HCT116 (cell line): ENCODE data around the gene HEY2. TPM values are rescaled to one million over a fixed set of nuclear protein-coding genes. Genes with fewer than 3 reads are reported as not detected.

Experiments
- ATAC-seq: fragments of 200-7000 bp; cut with Tn5 transposase; 2 replicates; pipeline ENCODE4 v1.9.1; 2020; ENCODE audit warnings: mild to moderate bottlenecking, moderate library complexity
- BruUV-seq: library from RNA; stranded (reverse); fragments of 400-500 nt; replicated peaks from 2 replicates; lab custom pipeline; 2021; lab: Mats Ljungman, UMichigan
- CTCF ChIA-PET: fragments of 300-600 bp; sonication (Branson Sonifier 250); formaldehyde crosslinking; loops from one replicate; lab custom pipeline; 2021; ENCODE audit warnings: antibody characterized with exemption; lab: Charles Lee
- POLR2A ChIA-PET: fragments of 300-600, 350-600 bp; sonication (Branson Sonifier 250); formaldehyde crosslinking; loops from one replicate; lab custom pipeline; 2021; ENCODE audit warnings: antibody characterized with exemption; lab: Charles Lee
- RAD21 ChIA-PET, 2 experiments: fragments of 300-600 bp; sonication (Branson Sonifier 250); formaldehyde crosslinking; loops; one replicate each; lab custom pipeline; 2023; ENCODE audit warnings: low total read pairs in 2 of 2; ENCODE audit not compliant: uncharacterized antibody in 2 of 2, unreplicated experiment in 2 of 2, low non-redundant PET in 1 of 2; lab: Charles Lee
- DNase-seq: peaks from one replicate; pipeline ENCODE4 v3.0.0-alpha.2; 2010; ENCODE audit warnings: low read depth, low spot score
- H2AFZ ChIP-seq: fragments of 200-600 bp; shearing (Covaris generic), sonication (generic); 2 replicates; pipeline ENCODE4 v1.6.1; 2017; ENCODE audit warnings: low read depth, mixed run types, mixed read lengths, antibody characterized with exemption, low read length; ENCODE audit not compliant: poor library complexity, severe bottlenecking
- H3K27ac ChIP-seq: 2 replicates; pipeline ENCODE4 v1.5.1; 2012; ENCODE audit warnings: low read depth, low read length
- H3K27me3 ChIP-seq: fragments of 200-600 bp; sonication (generic); 2 replicates; pipeline ENCODE4 v1.6.1; 2016; ENCODE audit warnings: mixed run types, low read length, mixed read lengths; ENCODE audit not compliant: insufficient read depth
- H3K36me3 ChIP-seq, 2 experiments: fragments of 200-500 bp in 1 of 2; fragments of 200-600 bp in 1 of 2; sonication (Bioruptor generic) in 1 of 2; sonication (generic) in 1 of 2; 2 replicates each; pipeline versions ENCODE4 v1.5.1 to v1.6.1; 2014 to 2016; ENCODE audit warnings: low read length in 2 of 2, inconsistent platforms in 1 of 2, mixed read lengths in 1 of 2, mixed run types in 1 of 2; ENCODE audit not compliant: insufficient read depth in 2 of 2, control insufficient read depth in 1 of 2
- H3K4me1 ChIP-seq, 2 experiments: fragments of 200-600 bp in 1 of 2; sonication (generic) in 1 of 2; 2 replicates each; pipeline versions ENCODE4 v1.5.1 to v1.6.1; 2012 to 2017; ENCODE audit warnings: low read length in 2 of 2, inconsistent platforms in 1 of 2, mild to moderate bottlenecking in 1 of 2, mixed read lengths in 1 of 2, mixed run types in 1 of 2, moderate library complexity in 1 of 2; ENCODE audit not compliant: insufficient read depth in 2 of 2, control insufficient read depth in 1 of 2
- H3K4me2 ChIP-seq: fragments of 200-600 bp; sonication (generic); 2 replicates; pipeline ENCODE4 v1.6.1; 2017; ENCODE audit warnings: mixed run types, low read length, mixed read lengths
- H3K4me3 ChIP-seq, 2 experiments: fragments of 200-600 bp in 1 of 2; sonication (generic) in 1 of 2; replicated peaks in 1 of 2; 2 replicates each; pipeline ENCODE4 v1.5.1; 2011 to 2016; ENCODE audit warnings: low read length in 2 of 2, control low read depth in 1 of 2, low read depth in 1 of 2, mild to moderate bottlenecking in 1 of 2, mixed read lengths in 1 of 2, mixed run types in 1 of 2
- H3K79me2 ChIP-seq: fragments of 200-600 bp; sonication (generic); 2 replicates; pipeline ENCODE4 v1.6.1; 2017; ENCODE audit warnings: mild to moderate bottlenecking, mixed run types, low read length, moderate library complexity, mixed read lengths; ENCODE audit not compliant: insufficient read depth
- H3K9ac ChIP-seq: fragments of 200-600 bp; sonication (generic); 2 replicates; pipeline ENCODE4 v1.6.1; 2016; ENCODE audit warnings: low read length, mixed read lengths
- H3K9me2 ChIP-seq: fragments of 200-600 bp; sonication (generic), shearing (Covaris generic); 2 replicates; pipeline ENCODE4 v1.6.1; 2017; ENCODE audit warnings: mixed run types, mild to moderate bottlenecking, moderate library complexity; ENCODE audit not compliant: insufficient read depth
- H3K9me3 ChIP-seq, 2 experiments: fragments of 200-500 bp in 1 of 2; fragments of 200-600 bp in 1 of 2; sonication (Bioruptor generic) in 1 of 2; sonication (generic) in 1 of 2; 2 replicates each; pipeline ENCODE4 v1.6.1; 2014 to 2017; ENCODE audit warnings: low read length in 2 of 2, mixed read lengths in 2 of 2, inconsistent platforms in 1 of 2, low read depth in 1 of 2, mild to moderate bottlenecking in 1 of 2, mixed run types in 1 of 2, moderate library complexity in 1 of 2; ENCODE audit not compliant: control insufficient read depth in 1 of 2, insufficient read depth in 1 of 2
- H4K20me1 ChIP-seq: fragments of 200-600 bp; sonication (generic), shearing (Covaris generic); 2 replicates; pipeline ENCODE4 v1.6.1; 2017; ENCODE audit warnings: mixed run types, mild to moderate bottlenecking, moderate library complexity; ENCODE audit not compliant: insufficient read depth
- ATF3 ChIP-seq: IDR thresholded peaks from 2 replicates; pipeline ENCODE4 v1.6.1; 2012
- CTCF ChIP-seq, 3 experiments: fragments of 200-600 bp in 1 of 3; sonication (generic) in 1 of 3; IDR thresholded peaks in 2 of 3; conservative IDR thresholded peaks in 1 of 3; 2 replicates each; pipeline ENCODE4 v1.5.1; 2012 to 2017; ENCODE audit warnings: low read depth in 2 of 3, low read length in 2 of 3, antibody characterized with exemption in 1 of 3, borderline replicate concordance in 1 of 3, control low read depth in 1 of 3, mild to moderate bottlenecking in 1 of 3, mixed read lengths in 1 of 3, mixed run types in 1 of 3, moderate library complexity in 1 of 3; ENCODE audit not compliant: insufficient read depth in 1 of 3
- EGR1 ChIP-seq: IDR thresholded peaks from 2 replicates; pipeline ENCODE4 v1.6.1; 2012; ENCODE audit warnings: low read depth
- ELF1 ChIP-seq: IDR thresholded peaks from 2 replicates; pipeline ENCODE4 v1.6.1; 2012; ENCODE audit warnings: low read depth, borderline replicate concordance
- EZH2 ChIP-seq: fragments of 200-600 bp; sonication (generic); IDR thresholded peaks from 2 replicates; pipeline ENCODE4 v1.6.1; 2017; ENCODE audit warnings: antibody characterized with exemption, mixed run types
- FOSL1 ChIP-seq: IDR thresholded peaks from 2 replicates; pipeline ENCODE4 v1.6.1; 2012; ENCODE audit warnings: low read depth
- MAX ChIP-seq: IDR thresholded peaks from 2 replicates; pipeline ENCODE4 v1.6.1; 2012
- POLR2A ChIP-seq: IDR thresholded peaks from 2 replicates; pipeline ENCODE4 v1.7.0; 2011; ENCODE audit warnings: borderline replicate concordance; ENCODE audit not compliant: insufficient read depth, insufficient read length; ENCODE audit errors: extremely low read depth
- SIN3A ChIP-seq: IDR thresholded peaks from 2 replicates; pipeline ENCODE4 v1.6.1; 2012; ENCODE audit warnings: low read depth
- SP1 ChIP-seq: IDR thresholded peaks from 2 replicates; pipeline ENCODE4 v1.6.1; 2012; ENCODE audit warnings: low read depth
- SRF ChIP-seq: IDR thresholded peaks from 2 replicates; pipeline ENCODE4 v1.6.1; 2012; ENCODE audit warnings: low read depth
- TCF7L2 ChIP-seq: IDR thresholded peaks from 2 replicates; pipeline ENCODE4 v1.7.0; 2011; ENCODE audit warnings: borderline replicate concordance, inconsistent platforms; ENCODE audit not compliant: insufficient read depth, insufficient read length; ENCODE audit errors: extremely low read depth
- YY1 ChIP-seq: IDR thresholded peaks from 2 replicates; pipeline ENCODE4 v1.6.1; 2011; ENCODE audit warnings: low read length, low read depth, moderate library complexity, mild to moderate bottlenecking; ENCODE audit not compliant: insufficient replicate concordance; ENCODE audit errors: extremely low read depth
- ZBTB33 ChIP-seq: IDR thresholded peaks from 2 replicates; pipeline ENCODE4 v1.6.1; 2011; ENCODE audit warnings: mild to moderate bottlenecking, low read length, moderate library complexity; ENCODE audit not compliant: insufficient replicate concordance; ENCODE audit errors: extremely low read depth
- ZNF274 ChIP-seq: fragments of 200-500 bp; sonication (Bioruptor generic); IDR thresholded peaks from 2 replicates; pipeline ENCODE4 v1.6.1; 2014; ENCODE audit warnings: mild to moderate bottlenecking, low read depth, low read length, inconsistent platforms
- intact Hi-C: fragments of 100-400 bp; cut with micrococcal nuclease; formaldehyde crosslinking; loops from 2 replicates; pipeline ENCODE4 v1.10.0; 2022
- total RNA-seq: library from RNA; stranded (reverse); gene quantifications from one replicate; pipeline ENCODE4 v1.2.1, GENCODE V29; 2021; ENCODE audit not compliant: unreplicated experiment

Gene HEY2
- total RNA-seq, 1 experiment from 2014 or later = not detected

GRCh38 chr6:125766641-125767040, 17.2 kb downstream of the HEY2 start:
- CTCF ChIA-PET = interaction anchor here (1.5 kb wide), 1 partner anchor 455 kb away, joined by 3 read pairs; no protein-coding TSS in a partner anchor
- H3K9ac ChIP-seq = no peak overlapping the region
- POLR2A ChIA-PET = no interaction called here
- peaks cover 31% of the 10 kb centered on the region for H3K27me3 ChIP-seq
- H3K4me3 ChIP-seq = no peak overlapping the region
- no peaks in the 10 kb centered on the region for H4K20me1 ChIP-seq
- no peaks in the 10 kb centered on the region for H3K79me2 ChIP-seq
- H3K4me2 ChIP-seq = no peak overlapping the region
- no peak overlapping the region for H3K27ac ChIP-seq
- DNase-seq (no peak), ATAC-seq (no peak)
- no peaks in the 10 kb centered on the region for H3K9me2 ChIP-seq
- intact Hi-C loops = loop anchor here (5.0 to 10.0 kb wide), 4 partner anchors 572 to 1358 kb away; partner anchors contain the start of gene TPD52L1
- BruUV-seq = no TSS peak
- H3K36me3 ChIP-seq = no peaks in the 10 kb centered on the region
- H3K4me1 ChIP-seq = no peaks in the 10 kb centered on the region
- H2AFZ ChIP-seq = no peak overlapping the region
- no peaks in the 10 kb centered on the region for H3K9me3 ChIP-seq
- RAD21 ChIA-PET = no interaction called here
- TF ChIP-seq CTCF (IDR thresholded peaks at IDR 0.05 in 2 of 3, conservative IDR thresholded peaks at IDR 0.05 in 1 of 3; ENCODE audit: borderline replicate concordance in 1 of 3, insufficient read depth in 1 of 3, low read depth in 2 of 3, low read length in 2 of 3) = no peak
- no peak for TF ChIP-seq ELF1
- TF ChIP-seq SRF = no peak
- no peak for TF ChIP-seq SIN3A
- TF ChIP-seq MAX = no peak
- no peak for TF ChIP-seq EZH2
- TF ChIP-seq ATF3 = no peak
- TF ChIP-seq ZNF274 = no peak
- TF ChIP-seq FOSL1 = no peak
- TF ChIP-seq EGR1 = no peak
- no peak for TF ChIP-seq SP1
- no peak for TF ChIP-seq POLR2A
- TF ChIP-seq TCF7L2 = no peak
- no peak for TF ChIP-seq ZBTB33
- no peak for TF ChIP-seq YY1
